Measurements from ENCODE around the gene ID3.
"Not testable (repeated sequence)": the region's sequence is repeated elsewhere in the genome, so short reads cannot be mapped to it uniquely, and the experiment has no call there.

ID3 gene

DNA sequence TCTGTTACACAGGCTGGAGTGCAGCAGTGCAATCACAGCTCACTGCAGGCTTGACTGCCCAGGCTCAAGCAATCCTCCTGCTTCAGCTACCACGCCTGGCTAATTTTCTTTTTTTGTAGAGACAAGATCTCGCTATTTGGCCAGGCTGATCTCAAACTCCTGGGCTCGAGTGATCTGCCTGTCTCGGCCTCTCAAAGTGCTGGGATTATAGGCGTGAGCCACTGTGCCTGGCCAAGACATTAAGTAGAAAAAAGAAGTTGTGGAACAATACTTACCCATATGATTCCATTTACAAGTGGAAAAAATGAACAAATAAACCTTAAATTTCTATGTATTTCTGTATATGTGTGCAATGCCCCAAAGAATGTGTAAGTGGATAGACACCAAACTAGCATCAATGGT, 30.3 kb upstream of the ID3 start:
- in situ Hi-C loops (cut with MboI; ENCODE audit: low sequenced_read_pairs): no loop called here

DNA sequence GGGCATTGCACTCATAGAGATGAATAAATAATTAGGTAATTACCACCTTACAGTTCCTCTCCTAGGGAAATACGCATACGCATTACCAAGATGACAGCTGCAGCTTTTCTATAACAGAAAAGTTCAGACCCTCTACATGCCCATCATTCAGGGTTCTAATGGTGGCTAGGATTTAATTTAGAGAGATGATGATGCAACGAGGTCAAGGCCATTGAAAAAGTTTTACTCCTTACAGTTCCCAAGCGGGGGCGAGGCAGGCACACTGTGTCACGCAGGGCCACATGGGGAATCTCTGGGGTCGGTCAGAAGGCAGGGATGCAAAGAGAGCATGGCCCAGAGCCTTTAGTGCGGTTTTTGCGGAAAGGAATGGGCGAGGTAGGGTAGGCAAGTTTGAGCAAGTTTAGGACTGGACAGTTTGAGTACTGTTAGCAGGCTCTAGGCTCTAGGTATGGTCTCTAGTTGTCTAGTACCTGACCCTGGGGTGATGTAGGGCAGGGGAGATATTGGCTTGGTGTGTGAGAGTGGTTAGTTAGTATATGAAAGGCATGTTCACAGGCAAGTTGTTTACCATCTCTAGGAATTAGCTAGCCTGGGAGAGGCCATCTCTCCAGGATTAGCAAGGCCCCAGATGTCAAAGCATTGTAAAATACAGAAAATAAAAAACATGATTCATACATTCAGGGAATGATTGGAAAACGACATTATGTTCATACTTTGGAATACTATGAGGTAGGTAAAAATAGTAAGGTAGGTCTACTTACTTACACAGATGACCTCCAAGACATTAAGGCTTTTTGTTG, 29.6 kb upstream of the ID3 start:
- in situ Hi-C loops (cut with MboI; ENCODE audit: low sequenced_read_pairs): no loop called here

DNA sequence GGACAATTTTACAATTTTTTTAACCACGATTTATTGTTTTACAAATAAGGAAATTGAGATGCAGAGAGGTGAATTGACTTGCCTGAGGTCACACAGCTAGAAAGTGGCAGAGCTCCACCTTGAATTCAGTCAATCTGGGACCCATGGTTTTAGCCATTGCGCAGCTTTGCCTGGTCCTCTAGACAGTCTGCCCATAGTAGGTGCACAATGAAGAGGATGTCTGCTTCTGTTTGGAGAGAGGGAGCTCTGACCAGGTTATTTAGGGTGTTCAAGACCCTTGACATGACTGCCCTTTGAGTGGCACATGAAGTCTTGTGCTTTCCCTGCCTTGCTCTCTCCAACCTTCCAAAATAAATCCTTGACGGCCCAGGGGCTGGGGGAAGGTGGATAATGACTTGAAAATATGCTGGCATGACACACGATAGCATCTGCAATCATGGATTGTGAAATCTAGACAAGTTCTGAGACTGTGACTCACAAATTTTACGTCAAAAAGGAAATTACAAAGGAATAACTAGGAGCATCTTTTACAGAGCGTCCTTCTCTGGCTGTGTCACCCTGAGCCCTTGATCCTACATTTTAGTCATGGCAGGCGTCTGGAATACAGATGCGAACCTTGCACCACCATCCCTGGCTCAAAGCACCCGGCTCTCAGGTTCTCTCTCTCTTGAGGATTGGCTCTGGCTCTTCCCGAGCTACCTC, 26.2 kb upstream of the ID3 start:
- in situ Hi-C loops (cut with MboI; ENCODE audit: low sequenced_read_pairs): no loop called here

DNA sequence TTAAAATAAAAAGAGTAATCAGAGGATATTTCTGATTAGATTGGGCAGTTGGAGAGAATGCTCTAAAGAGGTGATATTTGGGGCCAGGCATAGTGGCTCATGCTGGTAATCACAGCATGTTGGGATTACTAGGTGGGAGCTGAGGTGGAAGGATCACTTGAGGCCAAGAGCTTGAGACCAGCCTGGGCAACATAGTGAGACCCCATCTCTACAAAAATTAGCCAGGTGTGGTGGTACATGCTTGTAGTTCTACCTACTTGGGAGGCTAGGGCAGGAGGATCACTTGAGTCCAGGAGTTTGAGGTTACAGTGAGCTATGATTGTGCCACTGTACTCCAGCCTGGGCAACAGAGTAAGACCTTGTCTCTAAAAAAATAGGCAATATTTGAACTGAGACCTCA, 24.4 kb upstream of the ID3 start:
- in situ Hi-C loops (cut with MboI; ENCODE audit: low sequenced_read_pairs): not testable (repeated sequence)

DNA sequence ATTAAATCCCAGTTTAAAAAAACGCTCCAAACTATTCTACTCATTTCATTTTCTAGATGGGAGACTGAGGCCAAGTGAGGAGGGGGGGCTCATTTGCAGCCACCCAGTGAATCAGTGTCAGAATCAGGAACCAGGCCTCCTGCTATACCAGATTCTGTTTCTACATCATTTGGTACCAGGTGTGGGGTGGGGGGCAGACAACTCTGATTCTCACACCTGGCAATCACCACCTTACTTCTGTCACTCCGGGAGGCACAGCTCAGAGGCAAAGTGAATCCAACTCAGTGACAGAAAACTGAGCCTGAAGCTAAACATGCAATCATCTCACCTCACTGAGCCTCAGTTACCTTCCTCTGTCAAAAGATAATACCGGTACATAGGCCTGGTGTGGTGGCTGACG, 23.5 kb upstream of the ID3 start:
- in situ Hi-C loops (cut with MboI; ENCODE audit: low sequenced_read_pairs): no loop called here

DNA sequence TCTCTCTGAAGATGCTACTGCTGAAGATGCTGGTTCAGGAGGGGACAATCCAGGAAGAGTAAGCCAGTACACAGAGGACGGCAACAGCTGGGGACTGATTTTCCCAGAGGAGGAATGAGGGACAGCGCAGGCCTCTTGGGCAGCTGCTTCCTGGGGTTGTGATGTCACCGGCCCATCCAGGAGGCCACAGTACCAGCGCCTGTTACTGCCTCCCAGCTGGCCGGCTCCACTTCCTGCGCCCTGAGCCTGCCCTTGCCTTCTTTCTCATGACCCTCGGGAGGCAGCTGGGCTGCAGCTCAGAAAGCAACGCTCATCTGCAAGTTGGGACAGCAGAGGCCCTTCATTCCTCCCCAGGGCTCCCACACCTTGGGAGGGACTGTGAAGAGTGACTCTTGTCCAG, 21.9 kb upstream of the ID3 start:
- in situ Hi-C loops (cut with MboI; ENCODE audit: low sequenced_read_pairs): no loop called here

DNA sequence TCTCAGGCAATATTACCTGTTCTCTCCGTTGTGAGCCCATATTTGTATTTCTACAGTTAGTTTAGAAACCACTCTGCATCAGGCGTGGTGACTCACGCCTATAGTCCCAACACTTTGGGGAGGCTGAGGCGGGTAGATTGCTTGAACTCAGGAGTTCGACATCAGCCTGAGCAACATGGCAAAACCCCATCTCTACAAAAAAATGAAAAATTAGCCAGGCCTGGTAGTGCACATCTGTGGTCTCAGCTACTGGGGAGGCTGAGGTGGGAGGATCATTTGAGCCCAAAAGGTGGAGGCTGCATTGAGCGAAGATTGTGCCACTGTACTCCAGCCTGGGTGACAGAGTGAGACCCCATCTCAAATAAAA, 19.7 kb upstream of the ID3 start:
- in situ Hi-C loops (cut with MboI; ENCODE audit: low sequenced_read_pairs): no loop called here

DNA sequence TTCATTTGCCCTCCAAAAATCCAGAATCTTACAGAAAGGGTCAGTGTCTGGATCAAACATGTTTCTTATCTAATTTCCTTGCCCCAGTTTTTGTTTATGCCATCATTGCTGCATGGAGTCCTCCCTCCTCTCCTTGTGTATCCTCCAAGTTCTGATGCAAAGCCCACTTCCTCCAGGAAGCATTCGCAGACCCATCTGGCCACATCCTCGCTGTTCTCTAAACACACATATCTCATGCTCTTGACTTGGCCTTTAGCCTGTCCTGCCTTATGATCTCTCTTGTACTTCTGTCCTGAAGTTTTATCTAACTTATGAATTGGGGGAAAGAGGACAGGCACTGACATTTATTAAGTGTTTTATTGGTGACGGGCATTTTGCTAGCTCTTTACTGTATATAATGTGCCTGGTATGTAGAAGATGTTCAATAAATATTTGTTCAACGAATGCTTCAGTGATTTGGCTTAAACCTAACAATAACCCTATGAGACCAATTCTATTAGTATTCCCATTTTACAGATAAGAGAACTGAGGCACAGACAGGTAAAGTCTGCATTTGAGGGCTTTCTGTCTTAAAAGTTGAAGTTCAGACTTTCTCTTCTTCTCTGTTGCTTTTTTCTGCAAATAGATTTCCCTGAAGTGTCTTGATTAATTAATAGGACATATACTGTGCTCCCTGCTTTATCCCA, 19.2 kb upstream of the ID3 start:
- in situ Hi-C loops (cut with MboI; ENCODE audit: low sequenced_read_pairs): no loop called here

DNA sequence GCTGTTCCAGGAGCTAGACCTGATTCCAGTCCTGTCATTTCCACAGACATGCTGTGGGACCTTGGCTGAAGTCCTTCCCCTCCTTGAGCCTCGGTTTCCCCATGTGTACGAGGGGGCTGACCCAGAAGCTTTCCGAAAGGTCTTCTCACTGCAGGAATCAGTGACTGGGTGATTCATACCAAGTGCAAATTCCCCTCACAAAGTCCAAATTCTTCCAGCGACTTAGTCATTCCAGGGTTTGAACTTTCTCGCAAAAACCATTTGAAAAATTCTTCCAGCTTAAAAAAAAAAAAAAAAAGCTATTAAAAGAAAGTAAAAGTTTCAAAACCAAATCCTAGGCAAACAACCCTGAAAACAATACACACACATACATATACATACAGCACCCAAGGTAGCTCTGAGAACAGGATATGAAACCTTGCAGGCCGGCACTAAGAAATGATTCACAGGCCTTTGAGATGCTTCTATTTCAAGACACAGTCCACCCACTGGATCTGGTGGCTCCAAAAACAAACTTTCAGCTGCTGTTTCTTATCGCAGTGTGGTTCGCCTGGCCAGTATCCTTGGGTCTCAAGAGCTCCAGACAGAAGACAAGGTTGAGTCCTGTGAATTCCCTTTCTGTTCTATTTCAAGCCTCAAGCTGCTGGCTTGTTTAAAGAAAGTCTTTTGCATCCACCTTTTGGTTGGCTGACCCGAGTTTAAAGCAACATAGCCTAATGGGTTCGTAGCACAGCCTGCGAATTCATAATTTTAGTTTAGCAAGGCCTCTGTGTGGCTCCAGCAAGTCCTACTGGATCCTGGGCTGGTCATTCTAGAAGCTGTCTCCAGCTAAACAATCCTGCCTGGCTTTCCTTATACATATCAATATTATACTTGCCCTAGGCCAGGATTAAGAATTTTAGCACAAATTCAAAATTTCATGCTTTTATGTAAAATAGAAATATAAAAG, 18.0 kb upstream of the ID3 start:
- in situ Hi-C loops (cut with MboI; ENCODE audit: low sequenced_read_pairs): no loop called here

DNA sequence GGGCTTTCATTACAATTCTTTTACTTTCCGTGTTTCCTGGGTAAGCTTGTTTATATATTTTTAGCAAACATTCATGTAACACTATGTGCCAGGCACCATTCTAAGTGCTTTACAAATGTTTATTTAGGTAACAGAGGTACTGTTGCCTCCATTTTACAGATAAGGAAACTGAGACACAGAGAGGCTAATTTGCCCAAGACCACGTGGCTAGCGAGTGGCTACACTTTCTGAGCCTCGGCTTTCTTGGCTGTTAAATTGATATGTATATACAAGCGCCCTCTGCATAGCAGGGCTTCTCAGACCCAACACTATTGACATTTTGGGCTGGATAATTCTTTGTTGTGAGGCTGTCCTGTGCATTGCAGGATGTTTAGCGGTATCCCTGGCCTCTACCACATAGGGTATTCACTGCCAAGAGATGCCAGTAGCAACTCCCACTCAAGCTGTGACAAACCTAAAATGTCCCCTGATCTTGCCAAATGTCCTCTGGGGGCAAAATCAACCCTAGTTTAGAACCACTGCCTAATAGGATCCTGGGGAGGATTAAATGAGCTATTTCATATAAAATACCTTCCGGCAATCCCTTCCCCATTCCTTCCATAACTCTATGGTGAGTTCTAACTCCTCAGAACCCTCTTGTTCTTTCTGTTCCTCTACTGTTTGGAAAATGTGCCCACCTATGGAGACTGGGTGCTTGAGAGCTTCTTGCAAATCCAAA, 17.2 kb upstream of the ID3 start:
- in situ Hi-C loops (cut with MboI; ENCODE audit: low sequenced_read_pairs): no loop called here

DNA sequence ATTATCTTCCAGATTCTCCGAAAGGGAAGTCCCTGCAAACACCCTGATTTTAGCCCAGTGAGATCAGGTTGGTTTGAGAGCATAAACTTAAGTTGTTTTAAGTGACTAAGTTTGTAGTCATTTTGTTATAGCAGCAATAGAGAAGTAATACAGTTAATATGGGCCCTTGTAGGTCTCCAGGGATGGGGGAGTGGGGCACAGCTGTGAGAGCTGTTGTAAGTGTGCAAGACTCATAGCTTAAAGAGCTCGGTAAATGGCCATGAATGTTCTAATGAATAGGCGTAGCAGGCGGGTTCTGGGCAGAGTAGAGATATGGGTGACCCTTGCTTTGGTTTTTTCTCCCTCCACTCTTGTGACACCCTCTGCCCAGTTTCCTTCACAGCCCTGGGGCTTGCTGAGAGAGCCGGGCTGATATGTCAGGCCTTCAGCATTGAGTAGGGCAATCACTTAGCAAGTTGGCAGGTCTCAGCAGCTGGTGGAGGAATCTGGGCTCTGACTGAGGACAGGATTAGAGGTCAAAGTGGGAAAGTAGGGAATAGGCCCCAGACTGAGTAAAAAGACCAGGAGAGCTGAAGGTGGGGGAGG, 16.0 kb upstream of the ID3 start:
- in situ Hi-C loops (cut with MboI; ENCODE audit: low sequenced_read_pairs): no loop called here

DNA sequence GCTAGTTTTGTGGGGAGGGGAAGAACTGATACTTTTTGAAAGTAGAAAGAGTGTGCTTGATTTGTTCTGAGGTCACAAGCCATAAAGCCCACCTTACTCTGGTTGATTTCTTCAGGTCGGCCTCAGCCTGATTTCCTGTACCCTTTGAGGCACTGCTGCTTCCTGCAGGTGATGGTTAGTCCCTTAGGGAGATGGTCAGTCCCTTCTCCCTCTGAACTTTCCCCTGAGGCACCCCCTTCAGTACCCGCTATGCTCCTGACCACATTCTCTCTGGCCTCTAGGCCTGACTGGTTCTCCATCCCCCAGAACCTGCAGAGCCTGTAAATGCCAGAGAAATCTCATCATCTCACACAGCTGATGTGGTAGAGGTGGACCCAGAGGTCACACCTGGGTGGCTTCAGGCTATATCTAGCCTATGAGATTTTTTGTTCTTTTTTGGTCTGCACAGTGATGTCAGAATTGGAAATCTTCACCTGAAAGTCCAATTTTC, 15.0 kb upstream of the ID3 start:
- in situ Hi-C loops (cut with MboI; ENCODE audit: low sequenced_read_pairs): no loop called here

DNA sequence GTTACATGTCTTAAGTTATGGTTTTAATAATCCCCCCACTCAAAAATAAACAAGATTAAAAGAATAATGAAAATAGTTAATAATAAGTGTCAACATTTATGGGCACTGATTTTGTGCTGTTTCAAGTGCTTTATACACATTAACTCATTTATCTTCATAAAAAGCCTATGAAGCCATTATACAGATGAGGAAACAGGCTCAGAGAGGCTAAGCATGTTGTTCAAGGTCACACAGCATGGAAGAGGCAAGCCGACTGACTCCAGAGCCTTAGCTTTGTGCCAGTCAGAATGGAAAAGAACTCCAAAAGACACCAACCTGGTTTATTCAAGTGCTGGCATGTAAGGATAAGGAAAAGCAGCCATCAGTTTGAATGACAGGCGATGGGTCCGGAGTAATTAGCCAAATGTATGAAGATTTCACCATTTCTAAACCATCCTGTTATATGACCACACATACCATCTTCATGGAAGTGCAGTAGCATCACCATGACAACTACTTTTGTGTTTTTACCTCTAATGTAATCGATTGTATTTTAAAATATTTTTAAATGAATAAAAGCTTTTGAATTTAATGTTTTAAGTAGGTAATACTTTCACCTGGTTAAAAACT, 14.4 kb upstream of the ID3 start:
- in situ Hi-C loops (cut with MboI; ENCODE audit: low sequenced_read_pairs): no loop called here

DNA sequence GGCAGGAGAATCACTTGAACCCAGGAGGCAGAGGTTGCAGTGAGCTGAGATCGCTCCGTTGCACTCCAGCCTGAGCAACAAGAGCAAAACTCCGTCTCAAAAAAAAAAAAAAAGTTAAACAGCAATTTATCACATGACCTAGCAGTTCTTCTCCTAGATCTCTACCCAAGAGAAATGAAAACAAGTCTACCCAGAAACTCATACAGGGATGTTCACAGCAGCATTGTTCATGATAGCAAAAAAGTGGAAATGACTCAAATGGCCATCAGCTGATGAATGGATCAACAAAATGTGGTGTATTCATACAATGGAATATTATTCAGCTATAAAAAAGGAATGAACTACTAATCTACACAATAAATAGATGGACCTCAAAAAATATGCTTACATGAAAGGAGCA, 12.2 kb upstream of the ID3 start:
- in situ Hi-C loops (cut with MboI; ENCODE audit: low sequenced_read_pairs): no loop called here

DNA sequence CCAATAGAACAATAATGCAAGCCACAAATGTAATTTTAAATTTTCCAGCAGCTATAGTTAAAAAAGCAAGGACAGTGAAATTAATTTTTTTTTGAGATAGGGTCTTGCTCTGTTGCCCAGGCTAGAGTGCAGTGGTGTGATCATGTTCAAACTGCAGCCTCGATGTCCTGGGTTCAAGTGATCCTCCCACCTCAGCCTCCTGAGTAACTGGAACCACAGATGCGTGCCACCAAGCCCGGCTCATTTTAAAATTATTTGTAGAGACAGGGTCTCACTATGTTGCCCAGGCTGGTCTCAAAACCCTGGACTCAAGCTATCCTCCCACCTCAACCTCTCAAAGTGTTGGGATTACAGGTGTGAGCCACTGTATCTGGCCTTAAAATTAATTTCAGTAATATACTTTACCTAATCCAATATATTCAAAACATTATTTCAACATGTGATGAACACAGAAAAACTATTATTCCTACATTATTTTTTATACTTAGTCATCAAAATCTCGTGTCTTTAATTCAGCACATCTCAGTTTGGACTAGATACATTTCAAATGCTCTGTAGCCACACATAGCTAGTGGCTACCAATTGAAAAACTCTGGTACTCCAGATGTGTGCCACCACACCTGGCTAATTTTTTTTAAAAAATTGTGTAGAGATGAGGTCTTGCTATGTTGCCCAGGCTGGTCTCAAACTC, 10.8 kb upstream of the ID3 start:
- in situ Hi-C loops (cut with MboI; ENCODE audit: low sequenced_read_pairs): no loop called here

DNA sequence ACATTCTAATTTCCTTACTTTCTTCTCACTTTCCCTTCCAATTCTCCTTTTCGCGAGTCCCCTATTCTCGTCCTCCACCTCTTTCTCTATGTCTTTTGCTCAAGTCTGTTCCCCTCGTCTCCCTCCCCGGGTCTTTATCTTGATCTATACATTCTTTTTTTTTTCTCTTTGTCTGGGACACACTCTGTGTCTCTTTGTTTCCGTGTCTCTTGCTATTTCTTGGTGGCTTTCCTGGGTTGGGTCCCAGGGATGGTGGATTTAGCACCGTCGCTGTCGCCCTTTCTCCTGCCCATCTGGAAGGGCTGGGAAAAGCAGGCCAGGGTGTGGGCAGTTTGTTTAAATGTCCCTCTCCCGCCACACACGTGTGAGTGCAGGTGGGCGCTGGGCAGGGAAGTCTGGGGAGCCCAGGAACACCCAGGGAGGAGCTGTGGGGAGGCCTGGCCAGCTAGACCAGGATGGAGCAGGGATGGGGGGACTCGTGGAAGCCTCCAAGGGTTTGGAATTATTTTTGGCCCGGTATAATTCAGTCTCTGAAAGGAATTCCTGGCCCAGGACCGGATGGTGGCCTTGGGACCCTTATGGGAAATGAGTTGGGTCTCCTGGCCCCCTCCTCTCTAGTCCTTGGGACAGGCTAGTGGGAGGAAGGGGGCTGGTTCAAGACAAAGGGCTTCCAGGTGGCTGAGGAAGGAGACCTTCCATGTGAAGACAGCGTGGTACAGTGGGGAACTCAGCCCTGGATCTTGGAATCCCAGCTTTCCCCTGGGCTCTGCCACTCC, 9.5 kb upstream of the ID3 start:
- in situ Hi-C loops (cut with MboI; ENCODE audit: low sequenced_read_pairs): no loop called here

DNA sequence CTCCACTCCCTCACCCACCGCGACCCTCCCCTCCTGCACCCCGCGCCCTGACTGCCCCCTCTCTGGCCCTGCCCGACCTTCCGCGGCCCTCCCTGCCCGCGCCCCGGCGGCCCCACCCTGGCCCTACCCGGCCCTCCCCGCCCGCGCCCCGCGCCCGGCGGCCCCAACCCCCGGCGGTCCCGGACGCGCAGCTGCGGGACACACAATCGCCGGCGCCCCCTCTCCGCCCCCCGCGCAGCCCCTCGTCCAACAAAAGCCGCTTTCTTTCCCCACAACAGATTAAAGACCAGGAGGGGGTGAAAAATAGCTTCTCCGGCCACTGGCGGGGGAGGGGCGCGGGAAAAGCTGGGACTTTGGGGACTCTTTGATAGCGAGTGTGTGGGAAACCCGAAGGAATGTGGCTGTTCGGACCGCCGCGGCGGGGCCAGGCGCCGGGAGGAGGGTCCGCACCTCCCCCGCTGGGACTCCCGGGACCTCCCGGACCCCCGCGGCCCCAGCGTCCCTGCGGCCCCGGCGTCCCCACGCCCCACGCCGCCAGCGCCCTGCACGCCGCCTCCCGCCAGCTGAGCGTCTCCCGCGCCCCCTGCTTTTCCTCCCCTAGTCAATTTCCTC, 8.8 kb upstream of the ID3 start:
- in situ Hi-C loops (cut with MboI; ENCODE audit: low sequenced_read_pairs): no loop called here

DNA sequence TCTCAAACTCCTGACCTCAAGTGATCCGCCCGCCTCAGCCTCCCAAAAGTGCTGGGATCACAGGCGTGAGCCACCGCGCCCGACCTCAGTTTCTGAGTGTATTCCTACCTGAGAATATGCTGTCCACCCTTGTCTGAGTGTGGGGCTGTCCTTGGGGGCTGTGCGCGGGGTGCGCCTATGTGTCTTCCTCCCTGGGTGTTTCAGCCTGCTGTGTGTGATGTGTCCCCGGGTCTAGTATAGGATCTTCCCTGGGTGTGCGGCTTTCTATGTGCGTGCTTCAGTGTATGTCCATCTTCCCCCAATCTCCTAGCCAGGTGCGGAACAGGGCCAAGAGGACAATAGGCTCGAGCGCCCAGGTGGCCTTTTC, 8.3 kb upstream of the ID3 start:
- in situ Hi-C loops (cut with MboI; ENCODE audit: low sequenced_read_pairs): no loop called here
